BE2C (cell line): ENCODE data around the gene CD99.

Experiments used
- DNase-seq: peaks from one replicate; pipeline ENCODE4 v3.0.0-alpha.2; 2020
- H3K27me3 ChIP-seq: fragments of 250-450 bp; sonication (Bioruptor Pico); 2 replicates; pipeline ENCODE4 v1.5.1; 2020; ENCODE audit warnings: mild to moderate bottlenecking
- H3K36me3 ChIP-seq: fragments of 250-450 bp; sonication (Bioruptor Pico); 2 replicates; pipeline ENCODE4 v1.5.1; 2020; ENCODE audit warnings: mild to moderate bottlenecking
- H3K4me1 ChIP-seq: fragments of 250-450 bp; sonication (Bioruptor Pico); 2 replicates; pipeline ENCODE4 v1.5.1; 2020
- H3K4me3 ChIP-seq: 2 replicates; pipeline ENCODE4 v1.5.1; 2011; ENCODE audit warnings: low read depth, low read length
- H3K9me3 ChIP-seq: fragments of 250-450 bp; sonication (Bioruptor Pico); 2 replicates; pipeline ENCODE4 v1.5.1; 2020
- CTCF ChIP-seq: IDR thresholded peaks from 2 replicates; pipeline ENCODE4 v1.5.1; 2012; ENCODE audit warnings: mild to moderate bottlenecking, low read depth, low read length

The CD99 gene

DNA sequence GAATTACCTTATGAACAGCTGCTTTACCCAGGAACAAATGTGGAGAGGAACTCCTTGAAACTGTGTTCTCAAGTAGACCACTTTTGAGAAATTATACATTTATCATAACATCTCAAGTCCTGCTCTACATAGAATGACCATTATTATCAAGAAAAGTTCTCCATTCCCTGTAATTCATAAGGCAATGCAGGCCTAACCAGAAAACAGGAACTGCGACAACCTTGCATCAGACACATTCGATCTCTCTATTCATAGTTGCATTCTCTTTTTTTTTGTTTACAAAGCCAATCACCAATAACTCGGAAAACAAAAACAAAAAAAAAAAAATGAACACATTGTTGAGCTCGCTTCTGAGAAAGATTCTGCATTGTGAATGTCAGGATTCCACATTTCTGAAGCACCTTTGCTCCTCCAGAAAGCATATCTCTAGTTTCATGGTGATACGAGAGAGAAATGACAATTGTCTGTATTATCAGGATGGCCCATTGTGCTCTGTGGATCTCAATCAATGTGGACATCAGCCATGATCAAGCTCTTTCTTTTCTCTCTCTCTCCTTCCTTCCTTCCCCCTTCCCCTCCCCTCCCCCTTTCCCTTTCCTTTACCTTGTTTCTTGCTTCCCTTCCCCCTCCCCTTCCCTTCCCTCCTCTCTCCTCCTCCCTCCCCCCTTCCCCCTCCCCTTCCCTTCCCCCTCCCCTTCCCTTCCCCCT lies 32.4 kb upstream of the CD99 start:
- Histone ChIP-seq H3K27me3 (no peaks in the 10 kb centered on the region), H3K4me3 (no peak overlapping the region), H3K4me1 (no peaks in the 10 kb centered on the region), H3K36me3 (no peaks in the 10 kb centered on the region), H3K9me3 (no peaks in the 10 kb centered on the region)
- no peak for TF ChIP-seq CTCF
- DNase-seq = no peak

GRCh38 chrX:2662586-2662985 lies 28.5 kb upstream of the CD99 start:
- no peak for TF ChIP-seq CTCF
- no peak for DNase-seq
- H3K4me1 ChIP-seq = no peaks in the 10 kb centered on the region
- H3K4me3 ChIP-seq = no peak overlapping the region
- H3K27me3 ChIP-seq = no peaks in the 10 kb centered on the region
- H3K9me3 ChIP-seq = no peaks in the 10 kb centered on the region
- no peaks in the 10 kb centered on the region for H3K36me3 ChIP-seq

DNA sequence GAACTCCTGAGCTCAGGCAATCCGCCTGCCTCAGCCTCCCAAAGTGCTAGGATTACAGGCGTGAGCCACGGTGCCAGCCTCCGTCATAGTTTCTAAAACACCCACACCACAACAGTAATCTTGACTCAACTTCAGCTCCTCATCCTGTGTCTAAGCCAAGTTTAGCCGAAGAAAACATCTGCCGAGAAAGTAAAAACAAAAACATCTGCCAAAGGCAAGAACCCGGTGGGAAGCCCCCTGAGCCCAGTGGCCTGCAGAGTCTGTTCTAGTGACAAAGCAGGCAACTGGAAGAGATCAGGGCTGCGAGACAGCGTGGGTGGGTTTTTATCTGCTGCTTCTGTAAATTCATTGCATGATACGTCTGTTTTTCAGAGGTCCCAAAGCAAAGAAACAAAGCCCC lies 26.6 kb upstream of the CD99 start:
- H3K36me3 ChIP-seq = no peaks in the 10 kb centered on the region
- H3K4me1 ChIP-seq = no peaks in the 10 kb centered on the region
- H3K9me3 ChIP-seq = no peaks in the 10 kb centered on the region
- TF ChIP-seq CTCF = no peak
- no peak for DNase-seq
- H3K27me3 ChIP-seq = no peaks in the 10 kb centered on the region
- H3K4me3 ChIP-seq = no peak overlapping the region

DNA sequence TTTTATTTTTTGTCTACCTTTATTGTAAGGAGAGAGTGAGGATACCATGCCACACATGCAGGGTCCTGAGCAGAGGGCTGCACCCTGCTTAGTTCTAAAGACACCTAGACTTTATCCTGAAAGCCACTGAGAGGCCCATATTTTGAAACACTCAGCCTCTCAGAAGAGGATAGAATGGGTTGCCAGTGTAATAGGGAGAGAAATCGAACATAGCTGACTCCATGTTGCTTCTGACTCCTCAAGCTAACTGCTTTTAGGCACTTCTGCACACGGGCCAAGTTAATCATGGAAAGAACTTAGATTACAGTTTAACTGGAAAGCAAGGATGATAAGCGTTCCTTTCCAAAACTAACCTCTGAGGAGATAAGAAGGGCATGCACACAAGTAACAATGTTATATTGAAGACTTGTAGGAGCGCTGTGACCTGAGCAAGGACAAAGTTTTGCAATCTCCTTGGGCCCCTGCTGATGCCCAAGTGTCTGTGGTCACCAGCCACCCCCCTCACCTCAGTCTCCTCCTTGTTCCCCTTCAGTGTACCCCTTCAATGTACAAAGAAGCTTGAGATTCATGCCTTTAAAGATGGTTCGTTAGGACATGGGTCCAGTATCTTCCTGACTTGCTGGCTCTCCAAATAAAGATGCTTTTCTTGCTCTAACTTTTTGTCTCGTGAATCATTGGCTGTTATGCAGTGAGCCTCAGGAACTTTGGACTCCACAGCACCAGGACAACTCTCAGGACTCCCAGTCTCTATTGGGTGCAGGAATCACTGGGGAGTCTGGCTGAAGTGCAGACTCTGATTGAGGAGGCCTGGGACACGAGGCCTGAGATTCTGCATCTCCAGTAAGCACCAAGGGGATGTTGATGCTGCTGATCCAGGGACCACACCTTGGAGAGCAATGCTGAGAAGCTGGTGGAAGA lies 25.4 kb upstream of the CD99 start:
- H3K4me3 ChIP-seq = no peak overlapping the region
- no peaks in the 10 kb centered on the region for H3K27me3 ChIP-seq
- no peaks in the 10 kb centered on the region for H3K4me1 ChIP-seq
- TF ChIP-seq CTCF = no peak
- H3K9me3 ChIP-seq = no peaks in the 10 kb centered on the region
- no peaks in the 10 kb centered on the region for H3K36me3 ChIP-seq
- no peak for DNase-seq

DNA sequence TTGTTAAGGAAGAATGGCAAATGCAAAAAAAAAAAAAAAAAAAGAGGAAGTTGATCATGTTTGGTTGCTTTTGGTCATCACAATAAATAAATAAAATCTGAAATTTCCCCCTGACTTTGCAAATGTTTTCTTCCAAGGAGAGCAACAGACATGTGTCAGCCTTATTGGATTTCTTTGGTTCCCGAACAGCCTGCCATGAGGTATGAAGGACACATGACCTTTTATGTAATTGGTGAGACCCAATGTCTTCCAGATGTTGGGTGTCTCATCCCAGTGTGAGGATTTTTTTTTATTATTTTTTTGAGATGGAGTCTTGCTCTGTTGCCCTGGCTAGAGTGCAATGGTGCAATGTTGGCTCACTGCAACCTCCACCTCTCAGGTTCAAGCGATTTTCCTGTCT lies 24.6 kb upstream of the CD99 start:
- no peaks in the 10 kb centered on the region for H3K9me3 ChIP-seq
- H3K4me1 ChIP-seq = no peaks in the 10 kb centered on the region
- DNase-seq = no peak
- H3K27me3 ChIP-seq = no peaks in the 10 kb centered on the region
- no peak for TF ChIP-seq CTCF
- H3K4me3 ChIP-seq = no peak overlapping the region
- H3K36me3 ChIP-seq = no peaks in the 10 kb centered on the region

- no peak for TF ChIP-seq CTCF
- Histone ChIP-seq H3K27me3 (no peaks in the 10 kb centered on the region), H3K4me3 (no peak overlapping the region), H3K4me1 (no peaks in the 10 kb centered on the region), H3K9me3 (no peaks in the 10 kb centered on the region), H3K36me3 (no peaks in the 10 kb centered on the region)
- DNase-seq = no peak
These were observed 20.1 kb upstream of the CD99 start for GRCh38 chrX:2670978-2671377.
